Hypothalamus (tissue), 51 donors: Measurements from ENCODE around the gene CDKAL1.
"Not testable (repeated sequence)": the region's sequence is repeated elsewhere in the genome, so short reads cannot be mapped to it uniquely, and the experiment has no call there.

Experiments used
- DNase-seq, 51 donors: peaks; one replicate each; lab custom pipeline; 2025; lab: John Stamatoyannopoulos, UW

The CDKAL1 gene

DNA sequence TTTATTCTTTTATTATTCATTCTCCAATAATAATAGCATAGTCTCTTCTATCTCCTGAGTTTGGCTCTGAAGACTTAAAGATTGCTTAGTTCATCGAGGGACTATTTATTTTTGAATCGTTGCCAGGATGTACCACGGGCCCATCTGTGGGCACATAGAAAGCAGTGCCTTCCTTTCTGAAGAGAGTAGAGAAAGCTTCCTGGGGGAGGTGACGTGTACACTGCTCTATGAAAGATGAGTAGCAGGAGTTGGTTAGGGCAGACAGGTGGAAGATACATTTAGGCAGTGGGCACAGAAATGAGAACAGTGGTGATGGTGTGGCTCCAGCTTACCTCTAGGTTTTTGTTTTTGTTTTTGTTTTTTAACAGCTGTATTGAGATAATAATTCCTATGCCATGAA lies 98.4 kb downstream of the CDKAL1 start:
- DNase-seq: no peak

DNA sequence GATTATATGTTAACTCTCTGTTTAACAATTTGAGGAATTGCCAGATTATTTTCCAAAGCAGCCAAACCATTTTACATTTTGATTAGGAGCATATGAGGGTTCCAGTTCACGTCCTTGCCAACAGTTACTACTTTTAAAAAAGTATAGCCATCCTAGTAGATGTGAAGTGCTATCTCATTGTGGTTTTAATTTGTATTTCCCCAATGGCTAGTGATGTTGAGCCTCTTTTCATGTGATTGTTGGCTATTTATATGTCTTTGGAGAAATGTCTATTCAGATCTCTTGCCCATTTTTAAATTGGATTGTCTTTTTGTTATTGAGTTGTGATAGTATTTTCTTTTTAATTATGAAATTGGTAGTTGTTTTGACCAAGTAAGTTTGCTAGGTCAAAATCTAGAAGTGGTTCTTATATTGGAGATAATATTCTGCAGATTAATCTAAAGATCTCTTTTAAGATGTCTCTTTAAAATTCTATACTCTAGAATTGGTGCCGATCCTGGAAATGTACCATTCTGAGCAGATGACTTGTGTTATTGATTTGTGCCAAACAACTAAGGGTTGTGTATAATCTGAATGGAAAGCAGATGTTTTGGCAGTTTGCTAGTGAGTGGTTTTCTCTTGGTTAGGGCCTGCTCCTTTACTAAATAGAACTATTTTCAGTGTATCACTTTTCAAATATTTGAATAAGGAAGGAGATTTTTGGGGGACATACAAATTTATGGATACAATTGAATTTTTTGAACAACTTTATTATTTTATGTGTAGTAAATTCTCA lies 99.5 kb downstream of the CDKAL1 start:
- DNase-seq: no peak

DNA sequence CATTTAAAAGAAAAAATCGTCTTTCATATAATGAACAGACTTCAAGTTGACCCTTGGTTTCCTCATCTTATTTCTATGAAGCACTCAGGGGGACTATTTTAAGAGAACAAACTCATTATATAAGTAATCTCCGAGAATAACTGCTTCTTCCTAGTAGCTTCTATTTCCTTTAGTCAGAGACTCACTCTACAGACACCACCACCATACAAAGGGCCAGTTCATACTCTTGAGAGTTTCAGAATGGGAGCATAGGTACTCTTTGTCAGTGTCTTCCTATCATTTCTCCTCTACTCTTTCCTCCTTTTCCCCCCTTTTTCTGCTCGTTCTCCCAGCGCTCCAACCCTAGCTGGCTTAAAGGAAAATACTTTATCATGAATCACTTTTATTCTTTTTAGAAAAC lies 104.9 kb downstream of the CDKAL1 start:
- no peak for DNase-seq

DNA sequence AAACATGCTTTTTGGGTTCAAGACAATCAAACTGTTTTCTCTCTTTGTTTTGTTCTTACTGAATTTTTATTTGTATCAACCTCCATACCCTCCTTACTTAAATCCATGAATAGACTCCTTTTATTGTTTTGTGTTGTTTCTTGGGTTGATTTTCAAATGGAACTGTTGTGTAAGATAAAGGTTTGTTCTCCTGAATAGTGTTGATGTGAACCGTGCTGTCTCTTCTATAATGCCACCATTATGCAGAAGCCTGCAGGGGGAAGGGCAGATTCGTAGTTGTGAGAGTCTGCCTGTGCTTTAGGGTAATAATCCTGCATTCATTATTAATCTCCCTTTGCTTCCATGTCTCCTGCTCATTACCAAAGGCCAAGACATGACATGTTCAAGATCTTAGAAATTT lies 105.9 kb downstream of the CDKAL1 start:
- DNase-seq: peak in 17 of 51 donors; percentile 0 to 31 (median 8)

DNA sequence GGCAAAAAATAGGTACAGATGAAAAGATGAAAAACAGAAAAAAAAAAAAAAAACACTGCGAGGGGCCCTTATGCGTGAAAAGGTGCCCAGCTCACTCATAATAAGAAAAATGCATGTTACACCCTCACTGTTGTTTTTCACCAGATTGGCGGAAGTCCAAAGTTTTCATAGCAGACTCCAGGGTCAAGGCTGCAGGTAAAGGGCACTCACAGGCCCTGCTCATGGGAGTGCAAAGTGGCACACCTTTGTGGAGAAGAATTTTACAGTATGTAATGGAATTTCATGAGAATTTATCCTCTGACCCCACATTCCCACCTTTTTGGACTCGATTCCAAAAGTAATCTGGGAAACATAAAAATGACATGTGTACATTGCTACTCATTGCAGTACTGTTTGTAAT lies 108.2 kb downstream of the CDKAL1 start:
- no peak for DNase-seq

DNA sequence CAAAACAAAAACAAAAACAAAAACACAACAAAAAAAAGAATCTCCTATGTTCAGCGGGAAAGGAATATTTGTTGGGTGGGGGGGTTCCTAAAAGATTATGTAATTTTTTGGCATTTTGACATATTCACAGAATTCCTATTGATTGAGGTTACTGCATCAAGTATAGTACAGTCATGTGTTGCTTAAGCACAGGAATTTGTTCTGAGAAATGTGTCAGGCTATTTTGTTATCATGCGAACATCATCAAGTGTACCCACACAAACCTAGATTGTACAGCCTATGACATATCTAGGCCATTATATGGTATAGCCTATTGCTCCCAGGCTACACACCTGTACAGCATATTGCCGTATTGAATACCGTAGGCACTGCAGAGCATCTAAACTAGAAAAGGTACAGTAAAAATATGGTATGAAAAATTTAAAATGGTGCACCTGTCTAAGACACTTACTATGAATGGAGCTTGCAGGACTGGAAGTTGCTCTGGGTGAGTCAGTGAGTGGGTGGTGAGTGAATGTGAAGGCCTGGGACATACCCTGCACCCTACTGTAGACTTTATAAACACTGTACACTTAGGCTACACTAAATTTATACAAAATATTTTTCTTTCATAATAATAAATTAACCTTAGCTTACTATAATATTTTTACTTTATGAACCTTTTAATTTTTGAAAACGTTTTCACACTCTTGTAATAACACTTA lies 110.6 kb downstream of the CDKAL1 start:
- no peak for DNase-seq

DNA sequence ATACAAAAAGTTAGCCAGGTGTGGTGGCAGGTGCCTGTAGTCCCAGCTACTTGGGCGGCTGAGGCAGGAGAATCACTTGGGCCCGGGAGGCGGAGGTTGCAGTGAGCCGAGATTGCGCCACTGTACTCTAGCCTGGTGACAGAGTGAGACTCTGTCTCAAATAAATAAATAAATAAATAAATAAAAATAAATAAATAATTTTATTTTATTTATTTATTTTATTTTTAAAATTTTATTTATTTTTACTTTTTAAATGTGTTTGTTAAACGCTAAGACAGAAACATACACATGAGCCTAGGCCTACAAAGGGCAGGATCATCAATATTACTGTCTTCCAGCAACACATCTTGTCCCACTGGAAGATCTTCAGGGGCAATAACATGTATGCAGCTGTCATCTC lies 111.3 kb downstream of the CDKAL1 start:
- DNase-seq: not testable (repeated sequence)

DNA sequence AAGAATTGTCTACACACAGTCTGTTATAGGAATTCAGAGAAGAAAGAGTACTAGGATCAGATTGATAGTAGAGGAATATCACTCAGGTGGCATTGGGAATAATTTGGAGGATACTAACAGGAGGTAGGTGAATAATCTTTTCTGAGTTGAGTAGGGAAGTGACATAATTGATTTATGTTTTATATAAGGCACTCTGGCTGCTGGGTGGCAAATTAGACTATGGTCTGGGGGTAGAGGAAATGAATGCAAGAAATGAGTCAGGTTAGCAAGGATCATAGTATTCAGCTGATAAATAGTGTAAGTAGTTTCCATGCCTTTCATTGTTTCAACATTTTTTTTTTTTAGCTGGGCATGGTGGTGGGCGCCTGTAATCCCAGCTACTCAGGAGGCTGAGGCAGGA lies 113.3 kb downstream of the CDKAL1 start:
- no peak for DNase-seq

DNA sequence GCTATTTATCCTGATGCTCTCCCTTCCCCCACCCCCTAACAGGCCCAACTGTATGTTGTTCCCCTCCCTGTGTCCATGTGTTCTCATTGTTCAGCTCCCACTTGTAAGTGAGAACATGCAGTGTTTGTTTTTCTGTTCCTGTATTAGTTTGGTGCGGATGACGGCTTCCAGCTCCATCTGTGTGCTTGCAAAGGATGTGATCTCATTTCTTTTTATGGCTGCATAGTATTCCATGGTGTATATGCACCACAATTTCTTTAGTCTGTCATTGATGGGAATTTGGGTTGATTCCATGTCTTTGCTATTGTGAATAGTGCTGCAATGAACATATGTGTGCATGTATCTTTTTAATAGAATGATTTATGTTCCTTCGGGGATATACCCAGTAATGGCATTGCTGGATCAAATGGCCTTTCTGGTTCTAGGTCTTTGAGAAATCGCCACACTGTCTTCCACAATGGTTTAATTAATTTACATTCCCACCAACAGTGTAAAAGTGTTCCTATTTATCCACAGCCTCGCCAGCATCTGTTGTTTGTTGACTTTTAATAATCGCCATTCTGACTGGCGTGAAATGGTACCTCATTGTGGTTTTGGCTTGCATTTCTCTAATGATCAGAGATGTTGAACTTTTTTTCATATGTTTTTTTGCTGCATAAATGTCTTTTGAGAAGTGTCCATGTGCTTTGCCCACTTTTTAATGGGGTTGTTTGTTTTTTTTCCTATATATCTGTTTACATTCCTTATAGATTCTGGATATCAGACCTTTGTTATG lies 115.6 kb downstream of the CDKAL1 start:
- DNase-seq: not testable (repeated sequence)

DNA sequence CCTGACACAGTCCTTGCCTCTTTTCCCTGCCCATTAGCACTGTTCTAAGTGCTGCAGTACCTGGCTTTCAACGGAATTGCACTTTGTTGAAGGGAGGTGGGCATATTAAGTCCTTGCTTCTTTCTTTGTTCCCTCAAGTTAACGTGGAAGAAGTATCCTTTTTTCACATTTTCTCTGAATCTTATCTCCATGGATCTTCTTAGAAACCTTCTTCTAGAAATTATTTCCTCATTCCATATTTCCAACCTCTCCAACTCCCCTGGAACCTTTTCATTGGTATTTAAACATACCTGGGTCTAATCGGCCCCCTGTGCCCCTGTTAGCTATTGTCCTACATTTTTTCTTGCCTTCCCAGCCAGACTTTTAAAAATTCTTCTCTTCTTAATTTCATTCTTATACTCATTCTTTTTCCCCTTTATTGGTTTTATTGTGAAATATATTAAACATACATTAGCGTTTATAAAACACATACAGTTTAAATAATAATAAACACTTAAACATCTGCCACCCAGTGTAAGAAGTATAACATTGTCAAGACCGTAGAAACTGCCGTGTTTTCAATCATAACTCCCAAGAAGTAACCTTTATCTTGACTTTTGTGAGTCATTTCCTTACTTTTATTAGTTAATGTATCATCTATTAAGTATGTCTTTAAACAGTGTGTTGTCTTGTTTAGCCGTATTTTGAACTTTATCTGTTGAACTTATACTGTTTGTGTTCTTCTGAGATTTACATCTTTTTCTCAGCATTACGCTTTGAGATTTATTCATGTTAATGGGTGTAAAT lies 118.2 kb downstream of the CDKAL1 start:
- no peak for DNase-seq

DNA sequence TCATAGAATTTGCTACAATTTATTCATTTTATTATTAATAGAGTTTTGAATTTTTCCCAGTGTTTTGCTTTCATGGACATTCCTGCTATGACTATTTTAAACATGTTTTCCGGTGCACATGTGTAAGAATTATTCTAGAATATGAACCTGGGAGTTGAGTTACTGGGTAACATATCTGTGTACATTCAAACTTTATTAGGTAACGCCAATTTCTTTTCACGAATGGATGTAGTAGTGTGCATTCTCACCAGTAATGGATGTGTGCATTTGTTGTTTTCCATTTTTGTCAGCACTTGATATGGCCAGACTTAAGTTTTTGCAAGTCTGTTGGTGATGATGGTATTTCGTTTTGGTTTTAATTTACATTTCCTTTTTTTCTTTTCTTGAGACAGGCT lies 118.8 kb downstream of the CDKAL1 start:
- DNase-seq: no peak

DNA sequence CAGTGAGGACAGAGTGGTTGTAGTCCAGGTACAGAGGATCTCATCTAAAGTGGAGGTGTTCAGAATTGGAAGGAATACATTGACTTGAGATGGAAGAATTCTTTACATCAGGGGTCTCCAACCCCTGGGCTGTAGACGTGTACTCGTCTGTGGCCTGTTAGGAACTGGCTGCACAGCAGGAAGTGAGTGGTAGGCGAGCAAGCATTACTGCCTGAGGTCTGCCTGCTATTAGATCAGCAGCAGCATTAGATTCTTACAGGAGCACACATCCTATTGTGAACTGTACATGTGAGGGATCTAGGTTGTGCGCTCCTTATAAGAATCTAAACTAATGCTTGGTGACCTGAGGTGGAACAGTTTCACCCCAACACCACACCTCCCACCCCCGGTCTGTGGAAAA lies 121.1 kb downstream of the CDKAL1 start:
- DNase-seq: no peak

DNA sequence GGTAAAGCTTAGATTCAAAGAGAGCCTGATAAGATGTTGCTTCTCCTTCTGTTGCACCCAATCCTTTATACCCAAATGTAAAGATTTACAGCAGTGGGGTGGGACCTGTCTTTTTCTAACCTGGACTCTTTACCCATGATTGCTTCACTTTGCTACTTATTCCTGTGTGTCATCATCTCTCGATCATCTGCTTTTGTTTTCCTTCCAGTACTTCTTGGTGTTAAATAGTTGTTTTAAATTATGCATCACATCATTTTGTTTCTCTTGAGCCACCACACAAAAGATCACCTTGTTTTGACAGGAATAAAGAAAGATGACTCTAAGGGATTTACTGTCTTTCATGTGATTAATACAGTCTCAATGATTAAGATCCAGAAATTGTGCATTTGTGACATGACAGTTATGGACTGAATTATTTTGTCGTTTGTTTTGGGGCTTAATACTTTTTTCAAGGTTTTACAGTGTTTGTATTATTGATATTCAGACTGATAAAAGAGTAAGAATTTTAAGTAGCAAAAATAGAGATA lies 123.1 kb downstream of the CDKAL1 start:
- no peak for DNase-seq

DNA sequence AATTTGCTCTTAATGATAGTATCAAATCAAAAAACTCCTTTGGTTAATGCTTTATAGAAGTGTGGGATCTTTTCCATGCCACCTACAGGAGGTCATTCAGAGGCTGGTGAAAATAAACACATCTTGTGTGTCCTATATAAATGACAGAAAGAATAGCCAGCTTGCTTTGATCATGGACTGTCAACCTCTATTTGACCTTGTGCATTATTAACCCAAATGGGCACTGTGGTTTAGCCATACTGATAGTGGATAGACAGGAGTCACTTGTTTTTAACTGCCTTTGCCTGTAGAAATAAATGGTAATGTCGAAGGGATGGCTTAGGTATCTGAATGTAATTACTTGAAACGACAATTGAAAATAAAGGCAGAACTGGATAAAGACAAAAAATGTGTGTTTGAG lies 123.8 kb downstream of the CDKAL1 start:
- no peak for DNase-seq

DNA sequence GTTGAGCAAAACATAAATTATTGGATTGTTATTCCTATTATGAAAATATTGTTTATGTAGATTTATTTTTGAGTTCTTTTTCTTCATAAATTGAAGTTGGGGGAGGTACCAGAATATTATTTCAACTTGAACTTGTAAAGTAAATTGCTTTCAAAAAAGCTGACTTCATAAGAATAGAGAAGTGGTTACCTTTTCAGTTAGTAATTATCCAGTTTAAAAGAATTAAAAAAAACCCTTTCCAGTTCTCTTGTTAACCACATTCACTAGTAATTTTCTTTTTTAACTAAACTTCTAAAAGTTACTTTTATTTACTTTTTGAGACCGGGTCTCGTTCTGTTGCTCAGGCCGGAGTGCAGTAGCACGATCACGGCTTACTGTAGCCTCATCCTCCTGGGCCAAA lies 124.3 kb downstream of the CDKAL1 start:
- no peak for DNase-seq

DNA sequence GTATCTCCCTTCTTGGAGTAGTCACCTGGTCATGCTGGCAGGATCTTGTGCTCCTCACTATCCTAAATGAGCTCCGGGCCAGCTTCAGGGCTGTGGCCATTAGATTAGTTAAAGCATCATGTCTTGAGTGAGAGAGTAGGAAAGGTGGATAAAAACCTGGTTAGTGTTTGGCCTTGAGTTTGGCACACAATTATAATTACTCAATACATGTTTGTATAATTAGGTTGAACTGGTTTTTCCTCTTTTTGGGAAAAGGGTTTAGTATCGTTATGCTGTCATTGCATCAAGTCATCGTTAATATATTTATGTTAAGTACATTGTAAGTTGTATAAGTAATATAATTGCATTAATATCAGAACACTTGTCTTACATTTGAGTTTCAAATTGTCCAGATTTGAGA lies 126.3 kb downstream of the CDKAL1 start:
- DNase-seq: no peak

DNA sequence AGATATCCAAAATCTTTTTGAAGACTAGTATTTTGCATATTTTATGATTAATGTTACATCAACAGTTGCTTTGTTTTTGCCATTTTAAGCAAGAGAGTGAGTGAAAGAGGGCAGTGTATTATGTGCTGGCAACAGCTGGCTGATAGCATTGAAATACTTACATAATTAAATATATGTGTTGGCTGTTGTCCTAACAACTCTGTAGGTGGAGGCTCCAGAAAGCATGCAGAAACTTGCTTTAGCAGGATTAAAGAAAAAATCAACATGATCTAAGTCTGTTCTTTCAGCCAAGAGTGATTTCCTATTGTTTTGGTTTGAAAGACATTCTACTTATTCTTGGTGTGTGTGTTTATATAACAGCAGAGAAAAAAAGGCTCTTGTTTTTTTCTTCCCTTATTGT lies 127.5 kb downstream of the CDKAL1 start:
- DNase-seq: peak in 1 of 51 donors; percentile 17

DNA sequence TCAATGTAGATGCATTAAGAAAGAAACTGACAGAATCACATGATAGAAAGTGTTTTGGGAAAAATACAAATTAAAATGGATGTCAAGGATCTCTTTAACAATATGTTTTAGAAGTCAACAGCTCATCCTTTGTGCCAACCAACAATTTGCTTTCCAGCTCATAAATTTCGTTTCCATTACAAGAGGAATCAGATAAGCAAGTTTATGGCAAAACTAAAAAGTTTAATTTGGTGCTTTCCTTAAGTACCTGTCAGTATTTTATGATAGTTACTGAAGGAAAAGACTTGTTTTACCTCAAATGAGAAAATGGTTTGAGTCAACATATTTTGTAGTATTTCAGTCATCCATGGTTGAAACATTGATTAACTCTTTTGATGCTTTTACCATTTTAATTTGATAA lies 130.0 kb downstream of the CDKAL1 start:
- DNase-seq: no peak

DNA sequence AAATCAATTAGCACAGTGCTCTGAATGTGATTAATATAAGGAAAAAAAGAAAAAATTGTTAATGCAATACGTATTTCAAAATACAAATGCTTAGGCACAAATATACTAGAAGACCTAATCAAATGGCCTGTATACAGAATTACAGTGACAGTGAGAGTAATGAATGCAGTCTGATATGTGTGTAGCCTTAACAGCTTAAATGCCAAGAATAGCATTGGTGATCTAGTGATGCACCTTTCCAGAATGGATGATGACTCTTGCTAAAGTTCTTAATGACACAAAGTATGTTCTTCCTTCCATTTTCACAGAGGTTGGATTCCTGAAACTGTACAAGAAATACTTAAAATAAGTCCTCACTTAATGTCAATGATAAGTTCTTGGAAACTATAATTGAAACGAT lies 131.0 kb downstream of the CDKAL1 start:
- no peak for DNase-seq

DNA sequence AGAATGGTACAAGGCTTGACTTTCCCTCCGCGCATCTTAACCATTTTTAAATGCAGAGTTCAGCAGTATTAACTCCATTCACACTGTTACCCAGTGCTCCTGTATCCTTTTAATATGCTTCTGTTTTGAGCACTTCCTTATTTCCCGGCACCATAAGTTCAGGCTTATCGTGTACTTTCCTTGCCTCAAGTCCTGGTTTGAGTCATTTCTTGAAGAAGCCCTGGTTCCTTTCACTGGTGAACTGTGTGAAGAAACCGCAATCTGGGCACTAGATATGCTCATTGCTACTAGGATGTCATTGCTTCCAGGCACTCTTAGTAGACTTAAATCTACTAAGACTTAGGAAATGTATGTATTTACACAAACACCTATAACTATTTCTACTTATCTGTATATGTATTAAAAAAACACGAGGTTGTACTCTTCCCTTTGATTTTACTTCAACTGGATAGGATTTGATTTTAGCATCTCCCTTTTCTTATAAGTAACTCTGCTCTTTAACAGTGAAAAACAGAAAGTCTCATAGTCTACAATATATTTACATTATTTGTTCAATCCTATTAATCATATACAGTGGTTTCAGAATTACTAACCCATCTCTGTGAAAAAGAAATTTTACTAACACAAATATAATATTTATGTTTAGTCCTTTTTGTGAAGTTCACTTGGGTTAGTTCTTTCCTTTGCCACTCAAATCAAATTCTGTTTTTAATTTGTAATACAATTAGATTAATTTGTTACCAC lies 135.5 kb downstream of the CDKAL1 start:
- no peak for DNase-seq
